T-helper 1 cell treated with Interleukin-12 subunit alpha and Interleukin-12 subunit beta and Interleukin-4 antibody, amounts not matched to agents 30 ng/mL and 1 ng/mL, for 36 hours (primary cell): ENCODE measurements around the gene SPTBN5. TPM values are rescaled to one million over a fixed set of nuclear protein-coding genes. Genes with fewer than 3 reads are reported as not detected.

Experiments
- intact Hi-C: fragments of 100-400 bp; cut with micrococcal nuclease; formaldehyde crosslinking; loops from one replicate; pipeline ENCODE4 v1.15.1; 2024
- total RNA-seq: library from RNA; stranded (reverse); gene quantifications from 2 replicates; pipeline ENCODE4 v1.2.3, GENCODE V29; 2022

Gene SPTBN5
- total RNA-seq, 1 donor from 2014 or later = 4.7 TPM

GRCh38 chr15:41887161-41887560 lies 6.7 kb downstream of the SPTBN5 start:
- intact Hi-C loops = no loop called here

GRCh38 chr15:41886741-41887140 lies 7.1 kb downstream of the SPTBN5 start:
- intact Hi-C loops = no loop called here

- intact Hi-C loops = no loop called here
Observed at GRCh38 chr15:41885841-41886240, 8.0 kb downstream of the SPTBN5 start.

- intact Hi-C loops = no loop called here
Observed at GRCh38 chr15:41885321-41885720, 8.5 kb downstream of the SPTBN5 start.

GRCh38 chr15:41884458-41884857 lies 9.4 kb downstream of the SPTBN5 start:
- intact Hi-C loops = no loop called here

- intact Hi-C loops = no loop called here
Observed at GRCh38 chr15:41883484-41883825, 10.4 kb downstream of the SPTBN5 start.

GRCh38 chr15:41882689-41883483 lies 11.0 kb downstream of the SPTBN5 start:
- intact Hi-C loops = no loop called here

GRCh38 chr15:41881920-41882688 lies 11.7 kb downstream of the SPTBN5 start:
- intact Hi-C loops = no loop called here

- intact Hi-C loops = no loop called here
Observed at GRCh38 chr15:41881550-41881919, 12.3 kb downstream of the SPTBN5 start.

- intact Hi-C loops = no loop called here
Observed at GRCh38 chr15:41881086-41881485, 12.8 kb downstream of the SPTBN5 start.

- intact Hi-C loops = no loop called here
Observed at GRCh38 chr15:41880156-41880877, 13.5 kb downstream of the SPTBN5 start.

GRCh38 chr15:41879321-41879845 lies 14.5 kb downstream of the SPTBN5 start:
- intact Hi-C loops = no loop called here

GRCh38 chr15:41878355-41878699 lies 15.5 kb downstream of the SPTBN5 start:
- intact Hi-C loops = no loop called here

- intact Hi-C loops = no loop called here
Observed at GRCh38 chr15:41877631-41878354, 16.1 kb downstream of the SPTBN5 start.

- intact Hi-C loops = no loop called here
Observed at GRCh38 chr15:41876689-41877088, 17.2 kb downstream of the SPTBN5 start.

- intact Hi-C loops = no loop called here
Observed at GRCh38 chr15:41876007-41876406, 17.8 kb downstream of the SPTBN5 start.

- intact Hi-C loops = no loop called here
Observed at GRCh38 chr15:41874736-41875135, 19.1 kb downstream of the SPTBN5 start.

GRCh38 chr15:41873711-41874110 lies 20.1 kb downstream of the SPTBN5 start:
- intact Hi-C loops = no loop called here

- intact Hi-C loops = no loop called here
Observed at GRCh38 chr15:41872166-41872747, 21.6 kb downstream of the SPTBN5 start.

GRCh38 chr15:41871175-41871905 lies 22.5 kb downstream of the SPTBN5 start:
- intact Hi-C loops = loop anchor here (2.0 kb wide), 2 partner anchors 23 to 41 kb away; partner anchors contain the start of gene SPTBN5
